Measurements from ENCODE around the gene MYCBP.
"Not testable (repeated sequence)": the region's sequence is repeated elsewhere in the genome, so short reads cannot be mapped to it uniquely, and the experiment has no call there.

MYCBP gene

DNA sequence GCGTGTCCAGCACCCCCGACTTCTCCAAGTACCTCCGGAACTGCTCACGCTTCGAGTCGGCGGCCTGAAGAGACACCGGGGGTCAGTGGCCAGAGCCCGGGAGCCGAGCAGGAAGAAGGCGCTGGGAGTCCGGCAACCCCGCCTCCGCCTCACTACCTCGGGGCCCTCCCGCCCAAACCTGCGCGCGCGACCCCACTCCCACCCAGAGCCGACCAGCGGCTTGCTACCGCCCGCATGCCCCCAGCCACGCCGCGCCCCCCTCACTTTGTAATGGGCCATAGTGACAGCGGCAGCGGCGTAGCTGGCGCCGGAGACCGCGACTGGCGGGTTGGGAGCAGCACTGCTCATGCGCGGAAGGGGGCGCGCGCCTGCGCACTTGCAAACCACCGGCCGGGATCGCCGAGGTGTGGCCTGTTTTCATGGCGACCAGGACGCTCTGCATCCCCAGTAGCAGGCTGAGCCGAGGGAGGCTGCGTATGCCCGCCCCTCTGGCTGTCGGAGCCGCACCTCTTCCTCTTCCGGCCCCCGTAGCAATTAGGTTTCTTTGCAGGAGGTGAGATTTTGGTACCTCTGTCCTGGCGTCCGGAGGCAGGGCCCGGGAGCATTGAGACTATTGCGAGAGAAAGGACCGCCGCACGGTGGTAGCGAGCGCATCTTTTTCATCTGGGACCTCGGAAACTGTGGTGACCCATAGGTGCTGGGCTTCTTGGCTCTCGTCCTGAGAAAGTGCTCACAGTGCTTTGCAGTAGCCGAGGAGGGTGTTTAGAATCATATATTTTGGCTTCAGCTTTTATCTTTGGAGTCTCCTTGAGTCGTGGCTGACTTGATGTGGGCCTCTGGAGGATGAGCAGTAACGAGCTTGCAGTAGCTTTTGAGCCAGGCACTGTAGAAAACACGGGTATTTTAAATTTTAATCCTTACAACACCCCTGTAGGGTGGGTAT is at the start of gene MYCBP:
Gene MYCBP (minus strand): TSS at position 322 of the 943 bp plus-strand sequence. CDS start 43 bp downstream, at position 279.
- DNase-seq, result peak; percentile 95

GRCh38 chr1:38919130-38919529 is 46.0 kb upstream of the MYCBP start:
- no peak for DNase-seq

DNA sequence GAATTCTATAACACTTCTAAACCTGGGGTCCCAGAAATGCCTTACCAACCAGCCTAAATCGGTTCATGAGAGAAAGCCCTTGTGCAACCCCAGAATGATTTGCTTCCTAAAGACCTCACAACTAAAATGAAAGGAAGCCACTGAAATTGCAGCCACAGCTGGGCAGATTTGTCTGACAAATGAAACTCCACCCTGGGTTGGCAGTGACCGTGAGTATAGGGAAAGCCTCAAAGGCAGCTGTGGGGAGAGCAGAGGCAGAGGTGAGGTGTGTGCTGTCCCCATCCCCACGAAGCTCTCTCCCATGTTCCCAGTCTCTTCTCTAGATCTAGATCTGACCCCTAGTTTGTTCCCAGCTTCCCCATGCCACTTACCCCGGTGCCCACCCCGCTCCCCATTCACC is 45.4 kb upstream of the MYCBP start:
- no peak for DNase-seq

DNA sequence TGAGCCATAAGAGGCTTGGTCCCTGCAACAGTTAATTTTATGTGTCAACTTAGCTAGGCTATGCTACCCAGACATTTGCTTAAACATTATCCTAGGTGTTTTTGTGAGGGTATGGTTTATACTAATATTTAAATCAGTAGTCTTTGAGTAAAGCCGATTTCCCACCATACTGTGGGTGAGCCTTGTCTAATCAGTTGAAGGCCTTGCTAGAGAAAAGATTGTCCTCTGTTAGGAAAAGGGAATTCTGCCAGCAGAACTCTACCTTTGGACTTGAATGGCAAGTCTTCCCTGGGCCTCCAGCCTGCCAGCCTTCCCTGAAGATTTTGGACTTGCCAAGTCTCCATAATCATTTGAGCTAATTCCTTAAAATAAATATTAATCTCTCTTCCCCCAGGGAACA is 44.6 kb upstream of the MYCBP start:
- no peak for DNase-seq

DNA sequence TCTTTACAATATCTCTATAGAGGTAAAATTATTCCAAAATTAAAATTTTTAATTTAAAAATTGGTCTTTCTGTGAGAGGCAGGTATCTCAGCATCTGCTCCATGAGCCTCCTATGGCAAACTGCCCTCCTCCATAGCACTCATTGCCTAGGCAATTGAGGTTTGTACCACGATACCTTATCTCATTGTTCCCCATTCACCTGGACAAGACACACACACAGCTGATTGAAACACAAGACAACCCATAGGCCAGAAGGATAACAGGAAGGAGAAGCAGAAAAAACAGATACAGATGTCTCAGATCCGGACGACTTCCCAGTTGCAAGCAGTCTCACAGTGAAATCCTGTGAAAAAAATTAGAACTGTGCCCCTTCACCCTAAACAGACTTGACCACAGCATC is 44.2 kb upstream of the MYCBP start:
- DNase-seq, result no peak

GRCh38 chr1:38915352-38915948 is 42.3 kb upstream of the MYCBP start:
- no peak for DNase-seq

- DNase-seq, result not testable (repeated sequence)
Observed at GRCh38 chr1:38914908-38915307, 41.8 kb upstream of the MYCBP start.

GRCh38 chr1:38908821-38909220 is 35.7 kb upstream of the MYCBP start:
- no peak for DNase-seq

DNA sequence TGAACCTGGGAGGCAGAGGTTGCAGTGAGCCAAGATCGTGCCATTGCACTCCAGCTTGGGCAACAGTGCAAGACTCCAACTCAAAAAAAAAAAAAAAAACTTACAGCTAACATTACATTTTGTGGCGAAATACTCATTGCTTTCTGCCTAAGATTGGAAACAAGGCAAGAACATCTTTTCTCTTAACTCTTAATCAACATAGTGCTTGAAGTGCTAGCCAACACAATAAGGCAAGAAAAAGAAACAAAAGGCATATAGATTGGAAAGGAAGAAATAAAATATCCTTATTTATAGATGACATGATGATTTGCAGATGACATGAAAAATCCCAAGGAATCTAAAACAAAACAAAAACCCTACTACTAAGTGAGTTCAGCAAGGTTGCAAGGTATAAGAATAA is 32.8 kb upstream of the MYCBP start:
- no peak for DNase-seq

GRCh38 chr1:38899560-38899959 is 26.4 kb upstream of the MYCBP start:
- no peak for DNase-seq

DNA sequence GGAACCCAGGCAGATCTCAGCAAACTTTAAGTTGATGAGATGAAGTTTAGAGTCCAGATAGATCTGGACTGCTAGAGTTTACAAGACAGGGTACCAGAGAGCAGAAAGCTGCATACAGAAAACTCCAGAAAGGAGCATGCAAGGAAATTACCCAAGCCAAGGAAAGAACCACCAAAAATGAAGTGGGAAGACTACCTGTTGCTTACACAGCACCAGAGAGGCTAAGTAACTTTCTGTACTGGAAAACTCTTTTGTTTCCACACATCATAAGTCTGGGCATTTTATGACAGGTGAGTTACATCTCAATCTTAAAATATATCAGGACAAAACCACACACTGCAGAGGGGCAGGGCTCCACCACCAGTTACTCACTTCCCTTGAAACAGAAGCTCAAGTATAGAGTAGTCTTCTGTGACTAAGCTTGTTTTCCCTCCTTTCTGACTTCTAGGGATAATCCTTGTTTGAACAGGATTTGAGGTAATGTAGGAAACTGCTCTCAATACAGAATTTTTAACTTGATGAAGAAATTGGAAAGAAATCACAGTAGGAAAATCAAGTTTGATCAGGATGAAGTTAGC is 25.6 kb upstream of the MYCBP start:
- no peak for DNase-seq

DNA sequence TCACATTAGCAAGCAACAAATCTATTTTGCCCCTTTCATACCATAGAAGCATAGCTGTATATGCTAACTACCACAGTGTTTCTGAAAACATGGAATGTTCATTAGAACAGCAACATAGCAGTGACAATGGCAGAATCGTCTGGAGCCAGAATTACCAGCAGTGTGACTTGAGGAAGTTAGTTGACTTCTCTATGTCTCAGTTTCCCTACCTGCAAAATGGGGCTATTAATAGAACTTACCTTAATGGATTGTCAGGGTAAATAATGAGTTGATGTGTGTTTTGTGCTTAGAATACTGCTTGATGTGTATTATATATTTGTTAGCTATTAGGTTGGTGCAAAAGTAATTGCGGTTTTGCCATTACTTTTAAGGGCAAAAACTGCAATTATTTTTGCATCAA is 23.0 kb upstream of the MYCBP start:
- DNase-seq, result no peak

DNA sequence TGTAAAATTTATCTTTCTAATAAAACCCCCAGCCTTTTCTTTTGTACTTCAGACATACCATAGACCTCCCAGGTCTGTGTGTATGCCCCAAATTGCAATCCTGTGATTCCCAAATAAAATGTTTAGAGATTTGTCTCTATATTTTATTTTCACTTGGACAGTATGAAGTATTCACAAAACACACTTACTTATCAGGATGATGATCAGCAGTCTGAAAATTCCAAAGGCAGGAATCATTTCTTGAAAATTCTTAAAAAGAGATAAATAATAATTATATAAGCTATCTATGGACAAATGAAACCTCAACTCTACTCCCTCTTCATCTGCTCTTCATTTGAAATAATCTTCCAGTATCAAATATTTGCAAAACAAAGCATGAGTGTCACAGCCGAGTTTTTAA is 19.8 kb upstream of the MYCBP start:
- no peak for DNase-seq

GRCh38 chr1:38891753-38892152 is 18.6 kb upstream of the MYCBP start:
- no peak for DNase-seq

DNA sequence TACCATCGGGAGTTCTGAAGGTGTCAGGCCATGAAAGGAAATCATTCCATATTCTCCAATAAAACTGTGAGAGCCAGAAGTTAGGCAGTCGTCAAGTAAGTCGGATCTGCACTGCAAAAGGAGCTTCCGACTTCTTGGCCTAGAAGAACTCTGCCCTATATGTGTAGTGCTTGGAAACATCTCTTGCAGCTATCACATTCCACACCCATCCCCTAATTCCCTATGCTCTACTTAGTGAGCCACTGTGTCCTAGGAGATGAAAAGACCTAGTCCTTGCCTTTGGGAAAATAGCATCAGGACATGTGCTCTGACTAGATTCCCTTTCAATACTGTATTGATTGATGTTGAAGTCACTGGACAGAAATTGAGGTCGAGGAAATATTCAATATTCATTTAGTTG is 16.4 kb upstream of the MYCBP start:
- DNase-seq, result no peak

DNA sequence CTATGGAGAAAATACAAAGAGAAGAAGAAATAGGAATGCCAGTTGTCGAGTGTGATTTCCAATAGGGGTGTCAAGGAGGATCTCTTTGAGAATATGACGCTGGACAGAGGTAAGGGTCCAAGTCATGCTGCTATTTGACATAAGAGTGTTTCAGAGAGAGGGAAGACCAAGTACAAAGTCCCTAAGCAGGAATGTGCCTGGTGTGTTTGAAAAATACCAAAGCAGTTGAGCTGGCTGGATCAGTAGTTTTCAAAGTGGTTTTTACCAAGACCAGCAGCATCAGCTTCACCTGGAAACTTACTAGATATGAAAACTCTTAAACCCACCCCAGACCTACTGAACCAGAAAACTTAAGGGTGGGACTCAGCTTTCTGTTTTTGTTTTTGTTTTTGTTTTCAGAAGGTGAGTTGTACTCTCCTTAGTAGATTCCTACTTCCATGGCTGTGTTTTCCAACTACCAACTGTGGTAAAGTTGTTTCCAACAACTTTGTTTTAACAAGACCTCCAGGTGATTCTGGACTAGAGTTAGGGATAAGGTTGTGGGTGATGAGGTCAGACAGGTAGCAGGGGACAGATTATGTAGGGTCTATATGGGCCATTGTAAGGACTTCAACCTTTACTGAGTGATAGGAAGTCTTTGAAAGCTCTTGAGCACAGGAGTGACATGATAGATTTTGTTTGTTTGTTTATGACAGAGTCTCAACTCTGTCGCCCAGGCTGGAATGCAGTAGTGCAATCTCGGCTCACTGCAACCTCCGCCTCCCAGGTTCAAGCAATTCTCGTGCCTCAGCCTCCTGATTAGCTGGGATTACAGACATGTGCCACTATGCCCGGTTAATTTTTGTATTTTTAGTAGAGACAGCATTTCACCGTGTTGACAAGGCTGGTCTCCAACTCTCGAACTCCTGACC is 15.5 kb upstream of the MYCBP start:
- no peak for DNase-seq

GRCh38 chr1:38885092-38885491 is 11.9 kb upstream of the MYCBP start:
- DNase-seq, result no peak

DNA sequence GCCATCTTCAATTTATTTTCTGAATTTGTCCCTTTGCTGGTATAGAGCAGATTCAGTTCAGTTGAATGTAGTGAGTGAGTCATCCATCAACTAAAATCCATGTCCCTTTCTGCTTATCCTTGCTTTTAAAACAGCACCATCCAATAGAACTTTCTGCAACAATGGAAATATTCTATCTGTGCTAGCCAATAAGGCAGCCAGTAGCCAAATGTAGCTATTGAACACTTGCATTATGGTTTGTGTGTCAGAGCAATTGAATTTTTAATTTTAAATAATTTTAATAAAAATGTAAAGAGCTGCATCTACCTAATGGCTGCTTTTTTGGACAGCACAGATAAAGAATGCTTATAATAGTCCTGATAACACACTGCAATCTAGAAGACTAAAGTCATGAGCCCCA is 8.3 kb upstream of the MYCBP start, which contains the start of gene GJA9:
Gene GJA9 (minus strand): TSS at position 101 of the 400 bp plus-strand sequence. CDS start 5,489 bp downstream, outside the sequence.
- DNase-seq, result no peak

- no peak for DNase-seq
Observed at GRCh38 chr1:38875811-38876210, 2.7 kb upstream of the MYCBP start.

DNA sequence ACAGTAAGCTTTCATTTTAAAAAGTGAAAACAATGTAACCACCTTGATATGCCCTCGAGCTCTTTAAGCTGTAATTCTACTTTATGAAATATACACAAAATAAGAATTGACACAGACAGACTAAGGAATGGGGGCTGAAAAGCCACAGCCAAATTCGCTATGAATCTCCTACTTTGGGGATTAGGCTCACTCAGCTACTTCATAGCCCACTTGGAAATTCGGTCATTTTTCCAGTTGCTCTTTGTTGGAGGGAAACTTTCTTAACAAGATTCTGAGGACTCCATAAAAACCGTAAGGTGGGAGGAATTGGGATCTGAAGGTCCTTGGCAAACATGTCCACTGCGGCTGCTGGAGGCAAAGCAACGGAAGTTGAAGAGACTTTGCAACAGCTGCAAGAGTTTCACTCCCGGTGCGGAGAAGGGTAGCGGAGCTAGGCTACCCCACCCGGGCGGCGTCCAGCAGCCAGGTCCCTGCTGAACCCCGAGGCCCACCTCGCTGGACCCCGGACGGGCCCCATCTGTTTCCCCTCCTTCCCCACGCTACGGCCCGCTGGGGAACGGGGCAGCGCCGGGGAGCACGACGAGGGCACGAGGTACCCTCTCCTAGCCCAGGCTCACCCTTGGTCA is 634 bp downstream of the MYCBP start:
- DNase-seq, result no peak

DNA sequence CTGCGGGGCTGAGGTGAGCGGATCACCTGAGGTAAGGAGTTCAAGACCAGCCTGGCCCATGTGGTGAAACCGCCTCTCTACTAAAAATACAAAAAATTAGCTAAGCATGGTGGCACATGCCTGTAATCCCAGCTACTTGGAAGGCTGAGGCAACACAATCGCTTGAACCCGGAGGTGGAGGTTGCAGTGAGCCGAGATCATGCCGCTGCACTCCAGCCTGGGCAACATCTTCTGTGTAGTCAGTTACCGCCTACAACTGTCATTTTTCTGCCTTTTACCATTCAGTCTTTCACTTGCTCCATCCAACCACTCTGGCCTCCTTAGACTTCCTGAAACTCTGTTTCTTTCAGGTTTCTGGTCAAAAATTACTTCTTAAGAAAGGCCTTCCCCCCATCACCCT is 2.2 kb downstream of the MYCBP start:
- DNase-seq, result no peak

DNA sequence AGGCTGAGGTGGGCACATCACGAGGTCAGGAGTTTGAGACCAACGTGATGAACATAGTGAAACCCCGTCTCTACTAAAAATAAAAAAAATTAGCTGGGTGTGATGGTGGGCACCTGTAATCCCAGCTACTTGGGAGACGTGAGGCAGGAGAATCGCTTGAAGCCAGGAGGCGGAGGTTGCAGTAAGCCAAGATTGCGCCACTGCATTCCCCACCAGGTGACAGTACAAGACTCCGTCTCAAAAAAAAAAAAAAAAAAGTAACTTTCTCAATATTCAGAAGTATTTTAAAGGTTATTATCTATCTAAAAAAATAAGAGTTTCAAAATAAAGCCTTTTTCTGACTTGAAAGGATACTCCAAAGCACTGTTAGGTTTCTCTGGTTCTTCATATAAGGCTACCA is 5.9 kb downstream of the MYCBP start:
- no peak for DNase-seq

Data from GDM1 (cell line).